Limb (tissue), 2 donors: Measurements from ENCODE around the gene TENT5C.
"Not testable (repeated sequence)": the region's sequence is repeated elsewhere in the genome, so short reads cannot be mapped to it uniquely, and the experiment has no call there.

ENCODE experiments used
- DNase-seq, 2 donors: peaks; one replicate each; pipeline ENCODE4 v3.0.0-alpha.2; 2016; ENCODE audit errors: extremely low spot score in 2 of 2

TENT5C gene

DNA sequence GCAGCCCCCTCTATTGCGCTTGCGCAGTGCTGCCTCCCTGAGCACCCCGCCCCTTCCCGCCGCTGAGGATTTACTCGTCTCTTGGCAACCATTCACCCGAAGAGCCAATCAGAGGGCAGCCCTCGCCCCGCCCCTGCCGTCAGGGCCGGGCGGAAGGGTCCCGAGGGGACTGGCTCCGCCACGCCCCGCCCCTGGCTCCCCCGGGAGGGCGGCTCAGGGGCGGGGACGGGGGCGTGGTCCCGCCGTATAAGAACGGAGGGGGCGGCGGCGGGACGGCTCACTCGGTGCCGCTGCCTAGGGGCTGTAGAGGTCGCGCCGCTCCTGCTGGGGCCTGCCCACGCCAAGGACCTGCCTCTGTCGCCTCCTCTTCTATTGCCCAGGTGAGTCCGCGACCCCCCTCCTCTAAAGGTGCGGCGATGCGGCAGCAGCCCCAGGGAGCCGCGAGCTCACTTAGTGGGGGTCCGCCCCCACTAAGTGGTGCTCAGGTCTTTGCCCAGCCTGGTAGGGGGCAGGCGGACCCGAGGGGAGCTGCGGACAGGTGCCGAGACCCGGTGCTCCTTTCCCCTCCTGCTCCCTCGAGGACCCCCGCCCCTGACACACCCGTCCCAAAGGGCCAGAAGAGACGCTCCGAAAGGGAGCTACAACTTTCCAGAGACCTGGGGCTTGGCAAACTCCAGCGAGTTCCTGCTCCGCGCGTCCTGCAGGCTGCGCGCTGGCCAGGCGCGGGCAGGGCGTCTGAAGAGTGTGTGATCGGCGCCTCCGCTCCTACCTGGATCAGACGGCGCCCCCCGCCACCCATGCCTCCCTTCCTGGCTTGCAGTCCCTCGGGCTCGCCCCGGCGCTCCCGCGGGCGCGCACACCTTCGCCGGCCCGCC, at the start of gene TENT5C:
TSS of gene TENT5C (plus strand) at position 275 of the 875 bp plus-strand sequence. CDS start 16,821 bp downstream, outside the sequence.
- peak; percentile 95 to 96 for DNase-seq

DNA sequence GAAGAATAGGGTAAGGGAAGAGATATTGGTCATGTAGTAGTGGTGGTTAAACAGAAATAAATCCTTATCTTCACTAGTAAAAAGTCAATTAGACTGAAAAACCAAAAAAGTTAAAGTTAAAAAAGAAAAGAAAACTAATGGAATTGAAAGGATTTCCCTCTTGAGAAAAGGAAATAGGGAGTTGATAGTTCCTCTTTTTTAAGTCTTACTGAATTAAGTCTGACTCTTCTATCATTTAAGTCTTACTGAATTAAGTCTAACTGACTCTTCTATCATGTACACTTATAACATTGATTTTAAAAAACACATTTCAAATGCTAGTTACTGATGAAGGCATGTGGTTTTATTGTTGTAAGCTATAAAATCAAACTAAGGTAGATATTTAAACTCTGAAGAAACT, 49.5 kb upstream of the TENT5C start:
- DNase-seq: no peak

DNA sequence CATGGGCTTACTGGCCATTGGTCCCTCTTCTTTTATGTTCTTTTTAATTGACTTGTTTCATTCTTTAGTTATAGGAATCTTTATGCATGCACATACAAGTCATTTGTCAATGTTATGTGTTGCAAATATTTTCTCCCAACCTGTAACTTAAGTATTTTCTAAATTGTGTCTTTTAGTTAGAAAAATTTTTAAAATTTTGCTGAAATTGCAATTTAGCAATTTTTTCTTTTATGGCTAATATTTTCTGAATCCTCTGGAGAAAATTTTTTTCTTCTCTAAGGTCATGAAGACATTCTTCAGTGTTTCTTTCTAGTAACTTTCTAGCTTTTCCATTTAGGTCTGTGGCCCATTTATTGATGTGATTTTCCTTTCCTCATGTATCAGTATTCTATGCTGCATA, 48.9 kb upstream of the TENT5C start:
- DNase-seq: no peak

DNA sequence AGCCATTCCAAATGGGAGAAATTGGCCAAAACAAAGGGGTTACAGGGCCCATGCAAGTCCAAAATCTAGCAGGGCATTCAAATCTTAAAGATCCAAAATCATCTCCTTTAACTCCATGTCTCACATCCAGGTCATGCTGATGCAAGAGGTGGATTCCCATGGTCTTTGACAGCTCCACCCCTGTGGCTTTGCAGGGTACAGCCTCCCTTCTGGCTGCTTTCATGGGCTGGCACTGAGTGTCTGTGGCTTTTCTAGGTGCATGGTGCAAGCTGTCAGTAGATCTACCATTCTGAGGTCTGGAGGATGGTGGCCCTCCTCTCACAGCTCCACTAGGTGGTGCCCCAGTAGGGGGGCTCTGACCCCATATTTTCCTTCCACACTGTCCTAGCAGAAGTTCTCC, 47.4 kb upstream of the TENT5C start:
- not testable (repeated sequence) for DNase-seq

DNA sequence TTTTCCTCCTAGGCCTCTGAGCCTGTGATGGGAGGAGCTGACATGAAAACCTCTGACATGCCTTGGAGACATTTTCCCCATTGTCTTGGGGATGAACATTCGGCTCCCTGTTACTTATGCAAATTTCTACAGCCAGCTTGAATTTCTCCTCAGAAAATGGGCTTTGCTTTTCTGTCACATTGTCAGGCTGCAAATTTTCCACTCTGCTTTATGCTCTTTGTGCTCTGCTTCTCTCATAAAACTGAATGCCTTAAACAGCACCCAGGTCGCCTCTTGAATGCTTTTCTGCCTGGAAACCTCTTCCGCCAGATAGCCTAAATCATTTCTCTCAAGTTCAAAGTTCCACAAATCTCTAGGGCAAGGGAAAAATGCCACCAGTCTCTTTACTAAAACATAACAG, 46.7 kb upstream of the TENT5C start:
- DNase-seq: no peak

DNA sequence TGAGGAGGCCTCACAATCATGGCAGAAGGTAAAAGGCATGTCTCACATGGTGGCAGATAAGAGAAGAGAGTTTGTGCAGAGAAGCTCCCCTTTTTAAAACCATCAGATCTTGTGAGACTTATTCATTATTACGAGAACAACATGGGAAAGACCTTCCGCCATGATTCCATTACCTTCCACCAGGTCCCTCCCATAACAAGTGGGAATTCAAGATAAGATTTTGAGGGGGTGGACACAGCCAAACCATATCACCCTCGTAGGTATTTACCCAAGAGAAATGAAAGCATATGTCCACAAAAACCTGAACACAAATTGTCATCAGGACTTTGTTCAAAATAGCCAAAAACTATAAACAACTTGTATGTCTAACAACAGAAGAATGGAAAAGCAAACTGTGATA, 45.9 kb upstream of the TENT5C start:
- no peak for DNase-seq

DNA sequence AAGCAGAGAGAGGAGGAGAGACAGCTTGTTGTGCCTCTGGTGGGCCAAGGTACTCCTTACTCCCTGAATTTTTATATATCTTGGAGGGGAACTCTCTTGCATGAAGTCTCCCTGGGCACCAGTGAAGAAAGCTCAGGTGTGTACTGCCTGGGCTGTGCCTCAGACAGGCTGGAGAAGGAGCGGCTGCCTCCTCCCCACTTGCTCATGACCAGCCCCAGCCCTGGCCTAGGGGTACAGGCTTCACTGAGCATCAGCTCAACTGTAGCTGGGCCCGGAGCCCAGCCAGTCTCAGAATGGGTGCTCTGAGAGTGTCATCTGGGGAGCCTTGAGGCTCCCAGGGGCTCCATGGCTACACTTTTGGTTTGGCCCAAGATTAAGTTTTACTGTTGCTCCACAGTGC, 44.8 kb upstream of the TENT5C start:
- no peak for DNase-seq

DNA sequence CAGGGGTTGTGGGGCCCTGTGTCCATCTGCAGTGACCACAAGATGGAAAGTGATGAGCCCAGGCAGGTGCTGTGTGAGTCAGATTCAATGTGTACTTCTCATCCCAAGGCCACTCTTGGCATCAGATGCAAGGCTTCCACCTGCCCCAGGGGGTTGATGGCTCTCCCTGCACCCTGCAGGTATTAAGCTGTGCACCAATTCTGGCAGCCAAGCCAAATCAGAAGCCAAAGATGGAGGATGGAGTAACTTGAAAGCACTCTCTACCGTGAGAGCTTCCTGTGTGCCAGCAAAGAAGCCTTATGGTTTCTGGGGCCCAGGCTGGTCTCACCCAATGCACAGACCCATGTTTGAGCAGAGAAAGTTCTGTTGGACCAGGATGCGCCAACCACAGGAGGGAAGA, 44.3 kb upstream of the TENT5C start:
- DNase-seq: no peak

DNA sequence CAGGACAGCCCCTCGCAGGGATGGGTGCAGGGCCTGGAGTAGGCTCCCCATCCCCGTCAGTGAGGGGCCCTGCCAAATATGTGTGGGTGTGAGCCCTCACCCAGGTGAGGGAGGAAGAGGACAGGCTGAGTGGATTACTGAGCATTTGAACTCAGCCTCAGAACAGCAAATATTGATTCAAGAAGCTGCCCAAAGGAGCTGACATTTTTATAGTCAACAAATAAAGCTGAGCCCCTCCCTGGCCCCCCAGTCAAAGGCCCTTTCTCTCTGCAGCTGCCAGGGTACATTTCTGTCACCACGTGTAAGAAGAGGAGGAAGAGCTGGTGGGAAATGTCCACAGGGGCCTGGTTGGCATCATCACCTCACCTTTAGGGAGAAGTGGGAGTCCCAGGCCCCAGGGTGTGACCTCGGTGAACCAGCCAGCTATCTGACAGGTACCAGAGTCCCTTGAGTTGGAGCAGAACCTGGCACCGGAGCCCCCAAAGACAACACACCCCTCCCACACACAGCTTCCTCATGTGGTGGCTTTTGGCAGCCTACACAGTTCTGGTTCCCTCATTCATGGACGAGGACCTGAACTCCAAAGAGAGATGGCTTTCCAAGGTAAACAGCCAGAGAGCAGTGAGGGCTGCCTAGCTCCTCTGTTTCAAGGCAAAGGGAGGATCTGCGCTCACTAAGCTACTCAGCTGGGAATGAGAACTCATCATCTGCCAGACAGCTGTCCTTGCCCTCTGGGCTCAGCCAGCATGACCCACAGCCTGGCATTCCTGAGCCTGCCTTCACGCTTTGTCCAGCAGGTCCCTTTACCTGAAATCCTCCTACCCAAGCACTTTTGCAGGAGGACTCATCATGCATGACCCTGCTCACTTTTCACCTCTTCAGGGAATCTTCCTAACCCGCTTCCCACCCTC, 43.0 kb upstream of the TENT5C start:
- DNase-seq: no peak

DNA sequence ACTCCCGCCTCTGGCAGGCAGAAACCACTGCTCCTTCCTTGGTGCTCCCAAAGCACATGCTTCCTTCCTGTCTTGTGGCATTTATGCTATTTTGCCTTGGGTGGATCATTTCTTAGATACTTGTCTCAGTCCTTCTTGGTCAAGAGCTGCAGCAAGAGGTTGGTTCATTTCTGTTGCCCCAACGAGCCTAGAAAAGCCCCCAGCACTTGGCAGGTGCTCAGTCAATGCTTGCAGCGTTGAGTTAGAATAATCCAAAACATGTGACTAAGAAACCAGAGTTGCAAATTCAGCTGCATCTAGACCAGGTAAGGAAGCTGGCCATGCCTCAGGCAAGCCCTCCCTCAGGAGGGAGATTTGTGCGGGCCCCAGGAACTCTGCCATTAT, 42.4 kb upstream of the TENT5C start:
- DNase-seq: no peak

DNA sequence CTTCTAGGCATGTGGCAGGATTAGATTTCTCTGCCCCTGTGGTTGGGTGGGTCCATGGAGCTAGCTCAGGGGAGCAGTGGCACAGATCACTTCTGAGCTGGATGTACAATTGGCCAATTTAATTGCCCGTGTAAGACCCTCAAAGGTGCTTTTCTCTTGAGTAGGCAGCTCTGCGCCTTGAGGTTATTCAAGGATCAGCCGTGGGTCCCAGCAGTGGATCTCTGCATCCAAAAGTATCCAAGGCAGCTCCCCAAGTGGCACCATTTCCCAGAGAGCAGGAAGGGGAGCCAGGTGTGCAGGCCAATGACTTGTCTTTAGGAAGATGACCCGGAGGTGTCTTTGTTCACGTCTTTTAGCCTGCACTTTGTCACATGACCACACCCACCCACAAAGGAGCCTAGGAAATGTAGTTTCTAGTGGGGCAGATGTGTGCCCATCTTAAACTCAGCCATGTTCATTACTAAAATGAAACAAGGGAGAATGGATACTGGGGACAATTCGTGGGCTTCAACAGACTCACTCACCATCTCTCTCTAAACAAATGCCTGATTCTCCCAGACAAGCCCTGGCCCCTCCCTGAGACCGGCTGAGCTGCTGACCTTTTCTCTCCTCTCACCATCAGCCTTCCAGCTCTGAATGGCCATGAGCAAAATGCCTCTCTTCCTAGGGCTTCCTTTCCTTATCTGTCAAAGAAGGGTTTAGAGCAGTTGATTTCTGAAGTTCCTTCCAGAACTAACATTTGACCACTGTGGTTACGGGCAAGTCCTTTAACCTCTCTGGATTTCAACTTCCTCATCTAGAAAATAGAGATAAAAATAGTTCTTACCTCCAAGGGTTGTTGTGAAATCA, 41.4 kb upstream of the TENT5C start:
- no peak for DNase-seq

DNA sequence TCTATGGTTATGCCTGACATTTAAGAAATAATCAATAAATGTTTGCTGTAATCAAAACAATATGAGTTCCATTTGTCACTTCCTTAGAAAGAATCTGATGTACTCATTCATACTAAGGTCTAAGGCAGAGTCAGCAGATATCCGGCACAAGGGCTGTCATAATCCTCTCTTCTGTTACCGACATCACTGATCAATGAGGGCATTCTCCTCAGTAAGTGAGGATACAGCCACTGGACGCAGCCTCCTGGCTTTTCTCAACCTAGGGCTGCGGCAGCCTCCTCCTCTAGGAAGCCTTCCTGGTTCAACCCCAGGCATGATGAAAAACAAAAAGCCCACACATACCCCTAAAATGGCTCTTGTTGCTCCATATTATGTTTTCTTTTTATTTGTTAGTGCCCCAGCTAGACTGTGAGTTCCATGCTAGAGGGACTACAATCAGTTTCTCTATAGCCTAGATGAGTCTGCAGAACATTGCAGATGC, 40.7 kb upstream of the TENT5C start:
- DNase-seq: no peak

DNA sequence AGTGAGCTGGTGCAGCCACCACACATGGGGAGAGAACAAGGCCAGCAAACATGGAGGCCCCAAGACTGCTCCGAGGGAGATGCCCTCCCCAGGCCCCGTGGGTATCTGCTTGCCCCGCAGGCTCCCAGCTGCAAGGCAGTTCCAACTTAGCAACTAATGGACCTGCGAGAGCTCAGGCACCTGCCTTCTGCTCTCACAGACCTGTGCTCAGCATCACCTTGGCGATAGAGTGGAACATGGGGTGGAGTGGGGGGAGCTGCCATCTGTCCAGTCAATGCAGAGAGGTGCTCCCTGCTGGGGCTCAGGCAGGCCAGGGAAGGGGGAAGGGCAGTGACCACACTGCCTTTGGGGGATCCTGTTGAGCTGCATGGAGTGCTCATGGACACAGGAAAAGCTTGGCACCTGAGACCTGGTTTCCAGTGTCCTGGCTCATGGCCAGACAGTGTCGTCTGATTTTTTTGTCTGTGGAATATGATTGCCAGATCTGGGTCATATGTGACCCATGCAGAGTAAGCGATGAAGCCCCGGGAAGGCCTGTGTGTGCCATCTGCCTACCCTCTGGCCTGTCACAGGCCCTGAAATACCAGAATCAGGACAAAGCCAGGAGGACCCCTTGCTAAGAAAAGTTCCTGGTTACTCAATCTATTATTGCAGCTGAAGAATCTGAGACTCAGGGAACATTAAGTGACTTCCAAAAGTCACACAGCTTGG, 39.9 kb upstream of the TENT5C start:
- no peak for DNase-seq

DNA sequence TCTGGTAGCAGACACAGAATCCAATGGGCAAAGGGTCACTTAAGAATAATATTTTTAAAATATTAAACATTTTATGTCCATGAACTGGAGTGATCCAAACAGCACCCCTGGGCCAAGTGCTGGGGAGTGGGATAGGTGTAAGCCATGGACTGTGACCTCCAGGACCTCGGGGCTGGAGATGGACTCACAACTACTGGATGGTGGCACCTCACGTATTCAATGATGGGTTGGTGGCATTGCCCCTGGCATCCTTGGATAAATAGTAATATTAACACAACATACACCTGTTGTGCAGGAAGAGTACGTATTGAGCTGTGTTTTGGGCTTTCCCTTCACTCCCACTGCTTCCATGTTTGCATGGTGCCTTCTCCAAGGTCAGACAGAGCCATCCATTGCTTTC, 39.3 kb upstream of the TENT5C start:
- DNase-seq: no peak

DNA sequence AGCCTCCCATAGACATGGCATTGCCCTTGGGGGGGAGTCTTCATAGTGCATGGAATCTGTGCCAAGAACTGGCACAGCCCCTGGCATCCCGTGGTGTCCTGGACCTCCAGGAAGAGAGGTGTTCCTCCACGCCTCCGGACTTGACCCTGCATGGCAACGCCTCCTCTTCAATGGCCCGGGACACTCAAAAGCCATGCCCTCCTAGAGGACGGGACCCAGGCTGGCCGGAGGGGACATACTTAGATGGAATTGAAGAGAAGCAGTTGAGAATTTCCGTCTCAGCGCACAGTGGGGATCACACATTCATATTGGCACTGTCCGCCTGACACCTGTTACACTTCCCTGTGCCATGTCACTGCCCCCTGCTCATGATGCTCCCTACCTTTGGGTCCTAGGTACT, 38.4 kb upstream of the TENT5C start:
- no peak for DNase-seq

DNA sequence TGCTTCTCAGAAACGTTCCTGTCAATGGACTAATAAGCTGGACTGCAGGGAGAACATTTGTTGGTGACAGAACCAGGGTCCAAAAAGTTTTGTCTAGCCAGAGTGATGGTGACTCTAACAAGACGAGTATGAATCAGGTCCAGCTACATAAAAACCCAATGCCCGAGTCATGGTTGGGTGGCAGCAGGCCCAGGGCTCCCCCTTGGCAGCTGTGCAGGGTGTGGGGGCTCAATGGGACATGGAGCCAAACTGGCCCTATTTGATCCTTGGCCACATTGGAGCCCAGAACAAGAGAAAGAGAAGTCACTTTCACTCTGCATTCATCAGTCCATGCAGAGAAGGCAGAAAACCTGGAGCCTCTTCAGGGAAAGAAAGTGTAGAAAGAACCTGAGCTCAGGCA, 37.9 kb upstream of the TENT5C start:
- DNase-seq: no peak

DNA sequence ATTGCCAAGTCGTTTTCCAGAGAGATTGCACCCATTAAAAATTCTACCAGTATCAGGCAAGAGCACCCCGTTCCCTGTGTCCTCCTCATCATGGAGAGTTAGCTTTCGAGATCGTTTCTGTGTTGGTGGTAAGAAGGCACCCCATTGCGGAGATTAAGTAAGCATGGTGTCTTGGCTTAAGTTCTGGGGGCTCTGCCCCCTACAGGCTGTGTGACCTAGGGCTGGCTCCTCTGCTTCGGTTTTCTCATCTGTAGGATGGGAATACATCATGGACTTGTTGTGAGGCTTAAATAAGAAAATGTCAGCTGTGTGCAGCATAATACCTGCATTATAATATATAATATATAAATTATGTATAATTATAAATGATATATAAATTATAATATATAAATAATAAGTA, 36.8 kb upstream of the TENT5C start:
- no peak for DNase-seq

DNA sequence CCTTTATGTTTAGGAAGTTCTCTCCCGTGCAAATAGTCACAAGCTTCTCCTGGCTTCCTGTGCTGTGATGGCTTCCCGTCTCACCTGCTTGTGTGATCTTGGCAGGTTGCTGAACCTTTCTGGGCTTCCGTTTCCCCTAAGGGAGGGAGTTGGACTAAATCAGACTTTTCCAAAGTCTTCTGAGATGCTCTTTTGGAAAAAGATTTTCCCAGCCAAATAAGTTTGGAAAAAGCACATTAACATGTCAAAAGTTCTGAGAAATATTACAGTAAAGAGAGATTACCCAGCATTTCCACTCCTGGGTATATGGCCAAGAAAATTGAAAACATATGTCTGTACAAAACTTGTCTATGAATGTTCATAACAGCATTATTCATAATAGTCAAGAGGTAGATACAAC, 36.0 kb upstream of the TENT5C start:
- peak in 1 of 2 donors; percentile 55 for DNase-seq

DNA sequence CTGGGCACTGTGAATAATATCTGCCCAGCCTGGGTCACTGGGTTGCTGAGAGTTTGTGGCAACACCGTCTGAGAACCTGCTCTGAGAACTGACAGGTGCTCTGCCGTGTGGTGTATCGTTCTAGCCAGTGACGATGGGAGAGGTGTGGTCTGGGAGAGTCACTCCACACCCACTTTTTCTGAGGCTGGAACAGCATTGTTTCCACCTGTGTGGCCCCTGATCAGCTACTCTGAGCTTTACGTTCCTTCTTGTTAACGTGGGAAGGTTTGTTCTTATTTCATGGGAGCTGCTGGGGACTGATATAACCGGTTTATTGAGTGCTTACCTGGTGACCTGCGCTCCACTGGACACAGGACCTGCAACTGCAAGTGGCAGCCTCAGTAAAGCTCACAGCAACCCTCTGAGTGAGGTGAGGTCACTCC, 34.8 kb upstream of the TENT5C start:
- DNase-seq: no peak

DNA sequence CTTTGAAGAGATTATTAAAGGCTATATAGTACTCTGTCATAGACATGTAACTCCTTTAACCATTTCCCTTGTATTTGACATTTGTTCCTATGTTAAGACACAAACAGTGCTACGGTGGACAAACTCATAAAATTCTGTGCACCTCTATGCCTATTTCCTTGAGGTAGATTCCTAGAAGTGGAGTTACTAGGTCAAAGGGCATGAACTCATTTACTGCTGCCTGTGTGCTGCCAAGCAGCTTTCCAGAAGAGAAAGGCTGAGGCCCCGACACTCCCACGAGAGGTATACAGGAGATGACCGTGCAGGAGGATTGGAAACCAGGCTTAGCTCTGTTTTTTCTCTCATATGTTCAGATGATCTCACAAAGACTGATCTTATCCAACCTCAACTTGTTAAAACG, 34.4 kb upstream of the TENT5C start:
- DNase-seq: no peak

DNA sequence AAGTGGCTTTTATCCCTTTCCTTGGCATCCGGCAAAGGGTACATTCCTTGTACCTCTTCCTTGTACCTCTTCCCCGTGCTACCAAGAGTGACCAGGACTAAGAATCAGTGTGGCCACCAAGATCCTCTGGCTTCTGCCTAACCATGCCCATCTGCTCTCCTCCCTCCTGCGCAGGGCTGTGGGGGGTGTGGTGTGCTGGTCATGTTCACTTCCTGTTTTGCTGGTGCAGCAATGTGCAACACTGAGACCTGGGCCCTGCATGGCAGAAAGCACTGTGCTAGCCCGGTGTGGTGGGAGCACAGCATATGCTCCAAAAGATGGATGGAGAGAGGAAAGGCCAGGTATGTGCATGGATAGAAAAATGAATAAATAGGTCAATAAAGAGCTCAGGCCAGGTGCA, 33.3 kb upstream of the TENT5C start:
- DNase-seq: peak in 1 of 2 donors; percentile 23
